GM20431 (cell line): ENCODE data around the gene ARFRP1.

Source experiments
- in situ Hi-C: fragments of 300-500 bp; cut with MseI, MboI; formaldehyde crosslinking; loops from one replicate; pipeline ENCODE4 v1.15.0; 2020; ENCODE audit warnings: low sequenced_read_pairs; ENCODE audit not compliant: unreplicated experiment

The ARFRP1 gene

GRCh38 chr20:63693083-63693732, 14.6 kb downstream of the ARFRP1 start:
- in situ Hi-C loops: no loop called here

- in situ Hi-C loops: no loop called here
Measured at GRCh38 chr20:63692436-63693082, 15.2 kb downstream of the ARFRP1 start.

- in situ Hi-C loops: no loop called here
Measured at GRCh38 chr20:63691711-63692435, 15.9 kb downstream of the ARFRP1 start.

- in situ Hi-C loops: no loop called here
Measured at GRCh38 chr20:63690898-63691710, 16.7 kb downstream of the ARFRP1 start.

- in situ Hi-C loops: no loop called here
Measured at GRCh38 chr20:63690003-63690897, 17.5 kb downstream of the ARFRP1 start.

GRCh38 chr20:63689046-63690002, 18.5 kb downstream of the ARFRP1 start:
- in situ Hi-C loops: no loop called here

GRCh38 chr20:63688228-63689045, 19.3 kb downstream of the ARFRP1 start:
- in situ Hi-C loops: no loop called here

GRCh38 chr20:63687419-63688178, 20.2 kb downstream of the ARFRP1 start:
- in situ Hi-C loops: no loop called here

GRCh38 chr20:63686492-63687321, 21.1 kb downstream of the ARFRP1 start:
- in situ Hi-C loops: no loop called here

GRCh38 chr20:63686094-63686491, 21.7 kb downstream of the ARFRP1 start:
- in situ Hi-C loops: no loop called here

GRCh38 chr20:63685269-63686026, 22.3 kb downstream of the ARFRP1 start:
- in situ Hi-C loops: no loop called here

- in situ Hi-C loops: no loop called here
Measured at GRCh38 chr20:63682384-63683139, 25.2 kb downstream of the ARFRP1 start.

- in situ Hi-C loops: no loop called here
Measured at GRCh38 chr20:63681609-63682142, 26.1 kb downstream of the ARFRP1 start.

GRCh38 chr20:63680857-63681608, 26.7 kb downstream of the ARFRP1 start:
- in situ Hi-C loops: no loop called here
